ENCODE measurements around the gene SLC48A1. TPM values are rescaled to one million over a fixed set of nuclear protein-coding genes. Genes with fewer than 3 reads are reported as not detected.

The SLC48A1 gene
- total RNA-seq, 1 experiment from 2014 or later = 20.0 TPM

- Histone ChIP-seq H3K36me3 (ENCODE audit: control insufficient read depth in 1 of 2, insufficient read depth in 2 of 2, low read length in 2 of 2) (no peaks in the 10 kb centered on the region), H3K27me3 (ENCODE audit: insufficient read depth, low read length) (no peaks in the 10 kb centered on the region), H4K20me1 (ENCODE audit: insufficient read depth) (no peaks in the 10 kb centered on the region), H3K4me3 (replicated peaks in 1 of 2; ENCODE audit: low read depth in 1 of 2, low read length in 2 of 2) (no peak overlapping the region), H3K4me1 (ENCODE audit: control insufficient read depth in 1 of 2, insufficient read depth in 2 of 2, low read length in 2 of 2) (peaks cover 0 to 13% of the 10 kb centered on the region in 2 experiments; a peak in 1 of 4 replicates), H3K27ac (ENCODE audit: low read depth, low read length) (no peak overlapping the region), H3K9me3 (ENCODE audit: control insufficient read depth in 1 of 2, insufficient read depth in 1 of 2, low read depth in 1 of 2, low read length in 2 of 2) (no peaks in the 10 kb centered on the region), H3K9ac (ENCODE audit: low read length) (no peak overlapping the region), H3K4me2 (ENCODE audit: low read length) (no peak overlapping the region), H3K79me2 (ENCODE audit: insufficient read depth, low read length) (no peaks in the 10 kb centered on the region), H2AFZ (ENCODE audit: low read depth, low read length, poor library complexity, severe bottlenecking) (no peak overlapping the region), H3K9me2 (ENCODE audit: insufficient read depth) (no peaks in the 10 kb centered on the region)
- ChIA-PET CTCF (interaction anchor here (1.4 kb wide), 1 partner anchor 37 kb away, joined by 4 read pairs; no protein-coding TSS in a partner anchor), RAD21 (ENCODE audit: low non-redundant PET in 1 of 2, low total read pairs in 2 of 2, uncharacterized antibody in 2 of 2, unreplicated experiment in 2 of 2) (no interaction called here), POLR2A (no interaction called here)
- BruUV-seq (replicated peaks) = no TSS peak
- intact Hi-C loops (cut with micrococcal nuclease) = no loop called here
- DNase-seq (ENCODE audit: low read depth, low spot score) = no peak
- ATAC-seq = no peak
- TF ChIP-seq YY1 (IDR thresholded peaks at IDR 0.05; ENCODE audit: extremely low read depth, insufficient replicate concordance, low read depth, low read length) (no peak), SRF (IDR thresholded peaks at IDR 0.05; ENCODE audit: low read depth) (no peak), RAD21 (IDR thresholded peaks at IDR 0.05; ENCODE audit: low read depth) (no peak), POLR2A (IDR thresholded peaks at IDR 0.05; ENCODE audit: borderline replicate concordance, extremely low read depth, insufficient read depth, insufficient read length) (no peak), SP1 (IDR thresholded peaks at IDR 0.05; ENCODE audit: low read depth) (no peak), JUND (IDR thresholded peaks at IDR 0.05) (no peak), EZH2phosphoT487 (IDR thresholded peaks at IDR 0.05; ENCODE audit: borderline replicate concordance) (no peak), EGR1 (IDR thresholded peaks at IDR 0.05; ENCODE audit: low read depth) (no peak), ELF1 (IDR thresholded peaks at IDR 0.05; ENCODE audit: borderline replicate concordance, low read depth) (no peak), ZBTB33 (IDR thresholded peaks at IDR 0.05; ENCODE audit: extremely low read depth, insufficient replicate concordance, low read length) (no peak), POLR2AphosphoS5 (IDR thresholded peaks at IDR 0.05; ENCODE audit: low read depth, low read length) (no peak), EZH2 (IDR thresholded peaks at IDR 0.05) (no peak)
- TF ChIP-seq, protein P1, sequence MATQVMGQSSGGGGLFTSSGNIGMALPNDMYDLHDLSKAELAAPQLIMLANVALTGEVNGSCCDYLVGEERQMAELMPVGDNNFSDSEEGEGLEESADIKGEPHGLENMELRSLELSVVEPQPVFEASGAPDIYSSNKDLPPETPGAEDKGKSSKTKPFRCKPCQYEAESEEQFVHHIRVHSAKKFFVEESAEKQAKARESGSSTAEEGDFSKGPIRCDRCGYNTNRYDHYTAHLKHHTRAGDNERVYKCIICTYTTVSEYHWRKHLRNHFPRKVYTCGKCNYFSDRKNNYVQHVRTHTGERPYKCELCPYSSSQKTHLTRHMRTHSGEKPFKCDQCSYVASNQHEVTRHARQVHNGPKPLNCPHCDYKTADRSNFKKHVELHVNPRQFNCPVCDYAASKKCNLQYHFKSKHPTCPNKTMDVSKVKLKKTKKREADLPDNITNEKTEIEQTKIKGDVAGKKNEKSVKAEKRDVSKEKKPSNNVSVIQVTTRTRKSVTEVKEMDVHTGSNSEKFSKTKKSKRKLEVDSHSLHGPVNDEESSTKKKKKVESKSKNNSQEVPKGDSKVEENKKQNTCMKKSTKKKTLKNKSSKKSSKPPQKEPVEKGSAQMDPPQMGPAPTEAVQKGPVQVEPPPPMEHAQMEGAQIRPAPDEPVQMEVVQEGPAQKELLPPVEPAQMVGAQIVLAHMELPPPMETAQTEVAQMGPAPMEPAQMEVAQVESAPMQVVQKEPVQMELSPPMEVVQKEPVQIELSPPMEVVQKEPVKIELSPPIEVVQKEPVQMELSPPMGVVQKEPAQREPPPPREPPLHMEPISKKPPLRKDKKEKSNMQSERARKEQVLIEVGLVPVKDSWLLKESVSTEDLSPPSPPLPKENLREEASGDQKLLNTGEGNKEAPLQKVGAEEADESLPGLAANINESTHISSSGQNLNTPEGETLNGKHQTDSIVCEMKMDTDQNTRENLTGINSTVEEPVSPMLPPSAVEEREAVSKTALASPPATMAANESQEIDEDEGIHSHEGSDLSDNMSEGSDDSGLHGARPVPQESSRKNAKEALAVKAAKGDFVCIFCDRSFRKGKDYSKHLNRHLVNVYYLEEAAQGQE (IDR thresholded peaks at IDR 0.05; ENCODE audit: low read depth) = no peak
- TF ChIP-seq, protein P2, sequence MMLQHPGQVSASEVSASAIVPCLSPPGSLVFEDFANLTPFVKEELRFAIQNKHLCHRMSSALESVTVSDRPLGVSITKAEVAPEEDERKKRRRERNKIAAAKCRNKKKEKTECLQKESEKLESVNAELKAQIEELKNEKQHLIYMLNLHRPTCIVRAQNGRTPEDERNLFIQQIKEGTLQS (IDR thresholded peaks at IDR 0.05) = no peak
- TF ChIP-seq, protein P3, sequence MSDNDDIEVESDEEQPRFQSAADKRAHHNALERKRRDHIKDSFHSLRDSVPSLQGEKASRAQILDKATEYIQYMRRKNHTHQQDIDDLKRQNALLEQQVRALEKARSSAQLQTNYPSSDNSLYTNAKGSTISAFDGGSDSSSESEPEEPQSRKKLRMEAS (IDR thresholded peaks at IDR 0.05) = no peak
Measured at GRCh38 chr12:47730341-47730744, 42.7 kb upstream of the SLC48A1 start.
